K562 (cell line): ENCODE measurements around the gene DNAJA1. TPM values are rescaled to one million over a fixed set of nuclear protein-coding genes. Genes with fewer than 3 reads are reported as not detected.
A peak's percentile ranks its signal among the peaks of the same experiment; 100 is the strongest.

Experiments used
- CAMTA2 ChIP-seq: fragments of 250-450 bp; sonication (Bioruptor Pico); conservative IDR thresholded peaks from 2 replicates; pipeline ENCODE4 v1.5.1; 2022
- CBX2 ChIP-seq: fragments of 200-600 bp; sonication (generic); IDR thresholded peaks from one replicate; pipeline ENCODE4 v1.6.1; 2012; ENCODE audit warnings: mild to moderate bottlenecking, low read length, inconsistent platforms; ENCODE audit not compliant: insufficient read depth, poor library complexity, severe bottlenecking
- CSDE1 ChIP-seq, 2 experiments: fragments of 450-650 bp; IDR thresholded peaks; 2 replicates each; pipeline ENCODE4 v1.6.1; 2016; ENCODE audit warnings: mild to moderate bottlenecking in 1 of 2
- CTBP1 ChIP-seq: fragments of 450-650 bp; IDR thresholded peaks from 2 replicates; pipeline ENCODE4 v1.6.1; 2016; ENCODE audit warnings: borderline replicate concordance
- HDAC8 ChIP-seq: fragments of 450-650 bp; IDR thresholded peaks from 2 replicates; pipeline ENCODE4 v1.6.1; 2016; ENCODE audit warnings: mild to moderate bottlenecking, missing genetic modification characterization, moderate library complexity, missing compliant biosample characterization
- JUND ChIP-seq, 2 experiments: IDR thresholded peaks; 2 replicates in 1 of 2; 3 replicates in 1 of 2; pipeline ENCODE4 v1.6.1; 2011; ENCODE audit warnings: borderline replicate concordance in 2 of 2, low read depth in 2 of 2, low read length in 2 of 2, improper control_type of control experiment in 1 of 2, missing biosample characterization in 1 of 2, missing genetic modification characterization in 1 of 2, missing genetic modification reagents in 1 of 2
- NUFIP1 ChIP-seq: fragments of 450-650 bp; IDR thresholded peaks from 2 replicates; pipeline ENCODE4 v1.6.1; 2018; ENCODE audit not compliant: partially characterized antibody
- TAF15 ChIP-seq: fragments of 200-400 bp; formaldehyde crosslinking; IDR thresholded peaks from 2 replicates; pipeline ENCODE4 v1.6.1; 2017; ENCODE audit warnings: mild to moderate bottlenecking, low read depth, low read length, moderate library complexity
- TAL1 ChIP-seq: fragments of 450-650 bp; IDR thresholded peaks from 2 replicates; pipeline ENCODE4 v1.6.1; 2016; ENCODE audit warnings: mild to moderate bottlenecking
- ZC3H11A ChIP-seq: IDR thresholded peaks from 2 replicates; pipeline ENCODE4 v1.6.1; 2012; ENCODE audit warnings: low read depth, low read length, improper control_type of control experiment
- ZNF282 ChIP-seq: sonication (generic); formaldehyde crosslinking; IDR thresholded peaks from 2 replicates; pipeline ENCODE4 v1.8.1; 2023; ENCODE audit warnings: missing genetic modification reagents
- ZNF583 ChIP-seq: fragments of 250-450 bp; sonication (Bioruptor Pico); IDR thresholded peaks from 2 replicates; pipeline ENCODE4 v1.4.0; 2020
- polyA plus RNA-seq, 8 experiments: library from polyadenylated mRNA; depleted of rRNA in 4 of 8; stranded (reverse) in 5 of 8; unstranded in 3 of 8; fragments of >200 nt; fragmentation: Nextera tagmentation in 2 of 8; fragmentation: Illumina TruSeq in 1 of 8; extraction: Ambion mirVana in 2 of 8; extraction: Trizol in 1 of 8; gene quantifications; 2 replicates each; pipeline versions ENCODE4 v1.2.1 to v1.2.3, GENCODE V29; 2011 to 2014; ENCODE audit warnings: inconsistent platforms in 1 of 8, missing spikeins in 1 of 8
- total RNA-seq, 7 experiments: library from RNA; depleted of rRNA in 6 of 7; stranded (reverse); fragments of >200 nt in 6 of 7; fragmentation: Illumina TruSeq in 2 of 7; extraction: Trizol in 2 of 7; gene quantifications; 2 replicates each; pipeline versions ENCODE4 v1.2.1 to v1.2.3, GENCODE V29; 2011 to 2021; ENCODE audit warnings: low replicate concordance in 1 of 7
- TF ChIP-seq, protein P1 (sequence below): fragments of 250-450 bp; sonication (Bioruptor Pico); IDR thresholded peaks from 2 replicates; pipeline ENCODE4 v1.4.0; 2020; ENCODE audit warnings: borderline replicate concordance
- TF ChIP-seq, protein P2 (sequence below): fragments of 250-450 bp; sonication (Bioruptor Pico); IDR thresholded peaks from 2 replicates; pipeline ENCODE4 v1.8.0; 2022; ENCODE audit warnings: inconsistent platforms, mild to moderate bottlenecking, moderate library complexity, borderline replicate concordance
- TF ChIP-seq, protein P3 (sequence below), 2 experiments: fragments of 450-650 bp; conservative IDR thresholded peaks; 2 replicates each; pipeline ENCODE4 v1.6.1; 2017; ENCODE audit warnings: mild to moderate bottlenecking in 2 of 2, moderate library complexity in 2 of 2
- TF ChIP-seq, protein P4 (sequence below): fragments of 250-450 bp; sonication (Bioruptor Pico); IDR thresholded peaks from 2 replicates; pipeline ENCODE4 v1.8.0; 2021; ENCODE audit warnings: moderate library complexity, mild to moderate bottlenecking, inconsistent platforms
- TF ChIP-seq, protein P5 (sequence below): sonication (generic); formaldehyde crosslinking; IDR thresholded peaks from 2 replicates; pipeline ENCODE4 v1.8.1; 2023; ENCODE audit warnings: mild to moderate bottlenecking, missing genetic modification reagents
- TF ChIP-seq, protein P6 (sequence below): fragments of 250-450 bp; sonication (Bioruptor Pico); IDR thresholded peaks from 2 replicates; pipeline ENCODE4 v1.8.0; 2022; ENCODE audit warnings: moderate library complexity, mild to moderate bottlenecking, inconsistent platforms

DNAJA1 gene
- total and polyA plus RNA-seq, 9 of the 15 experiments (the other 6 are each of a cell fraction or from before 2014, with no cell fraction given) = 109 to 359 (median 175) TPM

DNA sequence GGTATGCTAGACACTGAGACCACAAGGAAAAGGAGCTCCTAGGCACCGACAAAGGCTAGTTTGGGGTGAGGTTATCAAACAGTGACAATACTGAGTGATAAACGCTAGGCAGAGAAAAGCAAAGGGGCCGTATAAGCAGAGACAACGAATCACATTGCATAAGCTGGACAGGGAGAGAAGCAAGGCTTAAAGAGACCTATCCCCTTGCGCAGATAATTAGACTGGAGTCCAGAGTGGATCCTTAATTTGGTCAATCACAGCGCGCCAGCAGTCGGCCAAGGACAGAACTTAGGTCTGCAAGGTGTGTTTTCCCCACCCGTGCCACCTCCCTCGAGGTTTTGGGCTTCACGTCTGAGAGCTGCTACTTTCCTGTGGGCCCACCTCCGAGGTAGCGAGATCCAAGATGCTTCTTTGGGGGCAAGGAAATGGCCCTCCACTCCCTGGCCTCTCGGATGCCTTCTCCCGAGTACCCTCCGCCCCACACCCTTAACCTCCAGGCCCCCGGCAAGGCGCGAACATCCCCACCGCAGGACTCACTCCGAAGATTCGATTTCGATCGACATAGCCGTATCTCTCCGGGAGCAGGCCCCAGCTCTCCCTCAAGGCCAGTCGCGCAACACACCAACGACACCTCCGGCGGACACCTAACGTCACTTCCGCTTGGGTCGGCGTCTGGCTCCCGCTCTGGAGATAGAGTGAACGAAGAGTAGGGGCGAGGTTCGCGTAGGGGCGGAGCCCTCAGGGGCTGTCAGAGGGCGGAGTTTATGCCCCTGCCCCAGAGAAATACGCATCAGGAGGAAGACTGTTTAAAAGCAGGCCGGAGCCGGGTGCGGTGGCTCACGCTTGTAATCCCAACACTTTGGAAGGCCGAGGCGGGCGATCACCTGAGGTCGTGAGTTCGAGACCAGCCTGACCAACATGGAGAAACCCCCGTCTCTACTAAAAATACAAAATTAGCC, 51.3 kb downstream of the DNAJA1 start, which contains the start of gene SMU1 (continued):
- TF ChIP-seq, protein P1, sequence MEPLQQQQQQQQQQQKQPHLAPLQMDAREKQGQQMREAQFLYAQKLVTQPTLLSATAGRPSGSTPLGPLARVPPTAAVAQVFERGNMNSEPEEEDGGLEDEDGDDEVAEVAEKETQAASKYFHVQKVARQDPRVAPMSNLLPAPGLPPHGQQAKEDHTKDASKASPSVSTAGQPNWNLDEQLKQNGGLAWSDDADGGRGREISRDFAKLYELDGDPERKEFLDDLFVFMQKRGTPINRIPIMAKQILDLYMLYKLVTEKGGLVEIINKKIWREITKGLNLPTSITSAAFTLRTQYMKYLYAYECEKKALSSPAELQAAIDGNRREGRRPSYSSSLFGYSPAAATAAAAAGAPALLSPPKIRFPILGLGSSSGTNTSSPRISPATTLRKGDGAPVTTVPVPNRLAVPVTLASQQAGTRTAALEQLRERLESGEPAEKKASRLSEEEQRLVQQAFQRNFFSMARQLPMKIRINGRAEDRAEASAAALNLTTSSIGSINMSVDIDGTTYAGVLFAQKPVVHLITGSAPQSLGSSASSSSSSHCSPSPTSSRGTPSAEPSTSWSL = no peak
- TF ChIP-seq TAF15 (no peak), CBX2 (no peak), CSDE1 (IDR thresholded peaks at IDR 0.05) (no peak), ZC3H11A (no peak), JUND (IDR thresholded peaks at IDR 0.05; ENCODE audit: borderline replicate concordance, low read depth, low read length) (peak; percentile 41; the same call in 1 of the 2 replicates), JUND (tag; IDR thresholded peaks at IDR 0.05; ENCODE audit: borderline replicate concordance, low read depth, low read length) (no peak; the same call in 2 of the 3 replicates), ZNF282 (CRISPR knock-in tag) (no peak), HDAC8 (tag) (no peak), TAL1 (no peak), CAMTA2 (CRISPR knock-in tag) (no peak), CTBP1 (peak; percentile 30; the same call in 1 of the 2 replicates), ZNF583 (CRISPR knock-in tag) (no peak), NUFIP1 (no peak)
- TF ChIP-seq, protein P2, sequence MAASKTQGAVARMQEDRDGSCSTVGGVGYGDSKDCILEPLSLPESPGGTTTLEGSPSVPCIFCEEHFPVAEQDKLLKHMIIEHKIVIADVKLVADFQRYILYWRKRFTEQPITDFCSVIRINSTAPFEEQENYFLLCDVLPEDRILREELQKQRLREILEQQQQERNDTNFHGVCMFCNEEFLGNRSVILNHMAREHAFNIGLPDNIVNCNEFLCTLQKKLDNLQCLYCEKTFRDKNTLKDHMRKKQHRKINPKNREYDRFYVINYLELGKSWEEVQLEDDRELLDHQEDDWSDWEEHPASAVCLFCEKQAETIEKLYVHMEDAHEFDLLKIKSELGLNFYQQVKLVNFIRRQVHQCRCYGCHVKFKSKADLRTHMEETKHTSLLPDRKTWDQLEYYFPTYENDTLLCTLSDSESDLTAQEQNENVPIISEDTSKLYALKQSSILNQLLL = no peak
- TF ChIP-seq, protein P3, sequence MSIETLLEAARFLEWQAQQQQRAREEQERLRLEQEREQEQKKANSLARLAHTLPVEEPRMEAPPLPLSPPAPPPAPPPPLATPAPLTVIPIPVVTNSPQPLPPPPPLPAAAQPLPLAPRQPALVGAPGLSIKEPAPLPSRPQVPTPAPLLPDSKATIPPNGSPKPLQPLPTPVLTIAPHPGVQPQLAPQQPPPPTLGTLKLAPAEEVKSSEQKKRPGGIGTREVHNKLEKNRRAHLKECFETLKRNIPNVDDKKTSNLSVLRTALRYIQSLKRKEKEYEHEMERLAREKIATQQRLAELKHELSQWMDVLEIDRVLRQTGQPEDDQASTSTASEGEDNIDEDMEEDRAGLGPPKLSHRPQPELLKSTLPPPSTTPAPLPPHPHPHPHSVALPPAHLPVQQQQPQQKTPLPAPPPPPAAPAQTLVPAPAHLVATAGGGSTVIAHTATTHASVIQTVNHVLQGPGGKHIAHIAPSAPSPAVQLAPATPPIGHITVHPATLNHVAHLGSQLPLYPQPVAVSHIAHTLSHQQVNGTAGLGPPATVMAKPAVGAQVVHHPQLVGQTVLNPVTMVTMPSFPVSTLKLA (conservative IDR thresholded peaks at IDR 0.05) = peak in 1 of 2 experiments; percentile 64; a peak in 2 of 4 replicates
- TF ChIP-seq, protein P4, sequence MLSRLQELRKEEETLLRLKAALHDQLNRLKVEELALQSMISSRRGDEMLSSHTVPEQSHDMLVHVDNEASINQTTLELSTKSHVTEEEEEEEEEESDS = no peak
- TF ChIP-seq, protein P5, sequence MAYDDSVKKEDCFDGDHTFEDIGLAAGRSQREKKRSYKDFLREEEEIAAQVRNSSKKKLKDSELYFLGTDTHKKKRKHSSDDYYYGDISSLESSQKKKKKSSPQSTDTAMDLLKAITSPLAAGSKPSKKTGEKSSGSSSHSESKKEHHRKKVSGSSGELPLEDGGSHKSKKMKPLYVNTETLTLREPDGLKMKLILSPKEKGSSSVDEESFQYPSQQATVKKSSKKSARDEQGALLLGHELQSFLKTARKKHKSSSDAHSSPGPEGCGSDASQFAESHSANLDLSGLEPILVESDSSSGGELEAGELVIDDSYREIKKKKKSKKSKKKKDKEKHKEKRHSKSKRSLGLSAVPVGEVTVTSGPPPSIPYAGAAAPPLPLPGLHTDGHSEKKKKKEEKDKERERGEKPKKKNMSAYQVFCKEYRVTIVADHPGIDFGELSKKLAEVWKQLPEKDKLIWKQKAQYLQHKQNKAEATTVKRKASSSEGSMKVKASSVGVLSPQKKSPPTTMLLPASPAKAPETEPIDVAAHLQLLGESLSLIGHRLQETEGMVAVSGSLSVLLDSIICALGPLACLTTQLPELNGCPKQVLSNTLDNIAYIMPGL (CRISPR knock-in tag) = peak; percentile 37; the same call in 1 of the 2 replicates
- TF ChIP-seq, protein P6, sequence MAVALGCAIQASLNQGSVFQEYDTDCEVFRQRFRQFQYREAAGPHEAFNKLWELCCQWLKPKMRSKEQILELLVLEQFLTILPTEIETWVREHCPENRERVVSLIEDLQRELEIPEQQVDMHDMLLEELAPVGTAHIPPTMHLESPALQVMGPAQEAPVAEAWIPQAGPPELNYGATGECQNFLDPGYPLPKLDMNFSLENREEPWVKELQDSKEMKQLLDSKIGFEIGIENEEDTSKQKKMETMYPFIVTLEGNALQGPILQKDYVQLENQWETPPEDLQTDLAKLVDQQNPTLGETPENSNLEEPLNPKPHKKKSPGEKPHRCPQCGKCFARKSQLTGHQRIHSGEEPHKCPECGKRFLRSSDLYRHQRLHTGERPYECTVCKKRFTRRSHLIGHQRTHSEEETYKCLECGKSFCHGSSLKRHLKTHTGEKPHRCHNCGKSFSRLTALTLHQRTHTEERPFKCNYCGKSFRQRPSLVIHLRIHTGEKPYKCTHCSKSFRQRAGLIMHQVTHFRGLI (CRISPR knock-in tag) = no peak
